ENCODE results near the gene PHOX2A.

GRCh38 chr11:72208281-72208680 is 35.7 kb downstream of the PHOX2A start:
- TF ChIP-seq REST (IDR thresholded peaks at IDR 0.05; ENCODE audit: insufficient read depth in 1 of 2, low read depth in 2 of 2, low read length in 2 of 2) (no peak), POLR2AphosphoS5 (IDR thresholded peaks at IDR 0.05; ENCODE audit: low read depth, low read length) (no peak), SIN3A (IDR thresholded peaks at IDR 0.05; ENCODE audit: borderline replicate concordance, insufficient read depth, low read length) (no peak), TAF1 (IDR thresholded peaks at IDR 0.05; ENCODE audit: borderline replicate concordance, insufficient read depth, low read length) (no peak)
